ENCODE data around the gene KRT77. TPM values are rescaled to one million over a fixed set of nuclear protein-coding genes. Genes with fewer than 3 reads are reported as not detected.
"Not testable (repeated sequence)": the region's sequence is repeated elsewhere in the genome, so short reads cannot be mapped to it uniquely, and the experiment has no call there.

KRT77 gene
- total and polyA plus RNA-seq, 2 experiments from 2014 or later = not detected

- in situ Hi-C loops (cut with MboI) = no loop called here
- no peak overlapping the region for H3K9ac ChIP-seq
- H3K27me3 ChIP-seq (replicated peaks; ENCODE audit: insufficient read depth) = peaks cover 43% of the 10 kb centered on the region
- H3K4me3 ChIP-seq = no peak overlapping the region
- no peaks in the 10 kb centered on the region for H3K9me2 ChIP-seq (ENCODE audit: insufficient read depth)
- no peak overlapping the region for H3K27ac ChIP-seq
- TF ChIP-seq EZH2 (IDR thresholded peaks at IDR 0.05; ENCODE audit: insufficient read depth, poor library complexity, severe bottlenecking) (no peak), EZH2phosphoT487 (IDR thresholded peaks at IDR 0.05; ENCODE audit: insufficient read depth, low read depth) (no peak)
- no peaks in the 10 kb centered on the region for H3K9me3 ChIP-seq (ENCODE audit: low read depth)
- no peaks in the 10 kb centered on the region for H3K36me3 ChIP-seq (ENCODE audit: low read depth)
- H3F3A ChIP-seq (ENCODE audit: insufficient read depth) = no peaks in the 10 kb centered on the region
- no peak overlapping the region for H2AFZ ChIP-seq
- no peaks in the 10 kb centered on the region for H3K4me1 ChIP-seq (ENCODE audit: insufficient read depth)
- H3K79me2 ChIP-seq (ENCODE audit: insufficient read depth) = no peaks in the 10 kb centered on the region
- no peak overlapping the region for H3K4me2 ChIP-seq (ENCODE audit: unreplicated experiment)
- WGBS, 2 experiments (ENCODE audit: low coverage in 1 of 2, low lambda C conversion rate in 2 of 2, missing lambda C conversion rate in 2 of 2) = 42 to 52% methylated on average over 2 of the region's 2 CpGs
- DNase-seq = no peak
- no peaks in the 10 kb centered on the region for H4K20me1 ChIP-seq (ENCODE audit: insufficient read depth)
Observed at GRCh38 chr12:52672321-52672933, 30.9 kb downstream of the KRT77 start.

- Histone ChIP-seq H3K9ac (no peak overlapping the region), H3K27ac (no peak overlapping the region), H3K9me3 (ENCODE audit: low read depth) (no peaks in the 10 kb centered on the region), H3K4me3 (no peak overlapping the region), H3K27me3 (replicated peaks; ENCODE audit: insufficient read depth) (peaks cover 47% of the 10 kb centered on the region), H3F3A (ENCODE audit: insufficient read depth) (no peaks in the 10 kb centered on the region), H4K20me1 (ENCODE audit: insufficient read depth) (no peaks in the 10 kb centered on the region), H3K36me3 (ENCODE audit: low read depth) (no peaks in the 10 kb centered on the region), H3K4me2 (ENCODE audit: unreplicated experiment) (no peak overlapping the region), H2AFZ (no peak overlapping the region), H3K9me2 (ENCODE audit: insufficient read depth) (no peaks in the 10 kb centered on the region), H3K79me2 (ENCODE audit: insufficient read depth) (no peaks in the 10 kb centered on the region), H3K4me1 (ENCODE audit: insufficient read depth) (no peaks in the 10 kb centered on the region)
- in situ Hi-C loops (cut with MboI) = no loop called here
- TF ChIP-seq EZH2 (IDR thresholded peaks at IDR 0.05; ENCODE audit: insufficient read depth, poor library complexity, severe bottlenecking) (no peak), EZH2phosphoT487 (IDR thresholded peaks at IDR 0.05; ENCODE audit: insufficient read depth, low read depth) (no peak)
- 69 to 80% methylated on average over 3 of the region's 3 CpGs for WGBS, 2 experiments (ENCODE audit: low coverage in 1 of 2, low lambda C conversion rate in 2 of 2, missing lambda C conversion rate in 2 of 2)
- DNase-seq = no peak
Observed at GRCh38 chr12:52670961-52671360, 32.4 kb downstream of the KRT77 start.

- Histone ChIP-seq H3K79me2 (ENCODE audit: insufficient read depth) (no peaks in the 10 kb centered on the region), H4K20me1 (ENCODE audit: insufficient read depth) (no peaks in the 10 kb centered on the region), H3F3A (ENCODE audit: insufficient read depth) (no peaks in the 10 kb centered on the region), H3K4me2 (ENCODE audit: unreplicated experiment) (no peak overlapping the region), H3K4me3 (no peak overlapping the region), H3K27ac (no peak overlapping the region), H3K9me2 (ENCODE audit: insufficient read depth) (no peaks in the 10 kb centered on the region), H3K9me3 (ENCODE audit: low read depth) (no peaks in the 10 kb centered on the region), H3K36me3 (ENCODE audit: low read depth) (no peaks in the 10 kb centered on the region), H3K9ac (no peak overlapping the region), H2AFZ (no peak overlapping the region), H3K27me3 (replicated peaks; ENCODE audit: insufficient read depth) (peaks cover 51% of the 10 kb centered on the region), H3K4me1 (ENCODE audit: insufficient read depth) (no peaks in the 10 kb centered on the region)
- 41% methylated on average over 4 of the region's 4 CpGs for WGBS, 2 experiments (ENCODE audit: low coverage in 1 of 2, low lambda C conversion rate in 2 of 2, missing lambda C conversion rate in 2 of 2)
- DNase-seq = no peak
- in situ Hi-C loops (cut with MboI) = no loop called here
- TF ChIP-seq EZH2 (IDR thresholded peaks at IDR 0.05; ENCODE audit: insufficient read depth, poor library complexity, severe bottlenecking) (no peak), EZH2phosphoT487 (IDR thresholded peaks at IDR 0.05; ENCODE audit: insufficient read depth, low read depth) (no peak)
Observed at GRCh38 chr12:52670506-52670905, 32.8 kb downstream of the KRT77 start.

GRCh38 chr12:52669941-52670340 is 33.4 kb downstream of the KRT77 start:
- in situ Hi-C loops (cut with MboI); H3K4me1 ChIP-seq (ENCODE audit: insufficient read depth); DNase-seq; H3K27ac ChIP-seq; H3K36me3 ChIP-seq (ENCODE audit: low read depth); H3K9ac ChIP-seq; H3K79me2 ChIP-seq (ENCODE audit: insufficient read depth); H3K9me2 ChIP-seq (ENCODE audit: insufficient read depth); H4K20me1 ChIP-seq (ENCODE audit: insufficient read depth); H2AFZ ChIP-seq; H3K9me3 ChIP-seq (ENCODE audit: low read depth); H3K4me3 ChIP-seq; H3F3A ChIP-seq (ENCODE audit: insufficient read depth); H3K4me2 ChIP-seq (ENCODE audit: unreplicated experiment): not testable (repeated sequence)
- peaks cover 56% of the 10 kb centered on the region for H3K27me3 ChIP-seq (replicated peaks; ENCODE audit: insufficient read depth)
- WGBS, 2 experiments (ENCODE audit: low coverage in 1 of 2, low lambda C conversion rate in 2 of 2, missing lambda C conversion rate in 2 of 2) = 42 to 43% methylated on average over 3 of the region's 3 CpGs

GRCh38 chr12:52669426-52669825 is 33.9 kb downstream of the KRT77 start:
- no peak overlapping the region for H3K9ac ChIP-seq
- no peaks in the 10 kb centered on the region for H3F3A ChIP-seq (ENCODE audit: insufficient read depth)
- H3K36me3 ChIP-seq (ENCODE audit: low read depth) = no peaks in the 10 kb centered on the region
- no peaks in the 10 kb centered on the region for H3K9me3 ChIP-seq (ENCODE audit: low read depth)
- H3K27ac ChIP-seq = no peak overlapping the region
- no peaks in the 10 kb centered on the region for H3K79me2 ChIP-seq (ENCODE audit: insufficient read depth)
- no peak overlapping the region for H3K4me2 ChIP-seq (ENCODE audit: unreplicated experiment)
- in situ Hi-C loops (cut with MboI) = no loop called here
- H2AFZ ChIP-seq = no peak overlapping the region
- no peaks in the 10 kb centered on the region for H3K9me2 ChIP-seq (ENCODE audit: insufficient read depth)
- no peaks in the 10 kb centered on the region for H3K4me1 ChIP-seq (ENCODE audit: insufficient read depth)
- TF ChIP-seq EZH2phosphoT487 (IDR thresholded peaks at IDR 0.05; ENCODE audit: insufficient read depth, low read depth) (no peak), EZH2 (IDR thresholded peaks at IDR 0.05; ENCODE audit: insufficient read depth, poor library complexity, severe bottlenecking) (no peak)
- no peaks in the 10 kb centered on the region for H4K20me1 ChIP-seq (ENCODE audit: insufficient read depth)
- DNase-seq = no peak
- H3K27me3 ChIP-seq (replicated peaks; ENCODE audit: insufficient read depth) = peaks cover 51% of the 10 kb centered on the region
- H3K4me3 ChIP-seq = no peak overlapping the region
